ENCODE measurements around the gene ISM2.

ISM2 gene

GRCh38 chr14:77459072-77459723 is 39.4 kb downstream of the ISM2 start:
- DNase-seq, result peak; percentile 35

GRCh38 chr14:77458249-77458950 is 40.2 kb downstream of the ISM2 start:
- peak; percentile 21 for DNase-seq

DNA sequence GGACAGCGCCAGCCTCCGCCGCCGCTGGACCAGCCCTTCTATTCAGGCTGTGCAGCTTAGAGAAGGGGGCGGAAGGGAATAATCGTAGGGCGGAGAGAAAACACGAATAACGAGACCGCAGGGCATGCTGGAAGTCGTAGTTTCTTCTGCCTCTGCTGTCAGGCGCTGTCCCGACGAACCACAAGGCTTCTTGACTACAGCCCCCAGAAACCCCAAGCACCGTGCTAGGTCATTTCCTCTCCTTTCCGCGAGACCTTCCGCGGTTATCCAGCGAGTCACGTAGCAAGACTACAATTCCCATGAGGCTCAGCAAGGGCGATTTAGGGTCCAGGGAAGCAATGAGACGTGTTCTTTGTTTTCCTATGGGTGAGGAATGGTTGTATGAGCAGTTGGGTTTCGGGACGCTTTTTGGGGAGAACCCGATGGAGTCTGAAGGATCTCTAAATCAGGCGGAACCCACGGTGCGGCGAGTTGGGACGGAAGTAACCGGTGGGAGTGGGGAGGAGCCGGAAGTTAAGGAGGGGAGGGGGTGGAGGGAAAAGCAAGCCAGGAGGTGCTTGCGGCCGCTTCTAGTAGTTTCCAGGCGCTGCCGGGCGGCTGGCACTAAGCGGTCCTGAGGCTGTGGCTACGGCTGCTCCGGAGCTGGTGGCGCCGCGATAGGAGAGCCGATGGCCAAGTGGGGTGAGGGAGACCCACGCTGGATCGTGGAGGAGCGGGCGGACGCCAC is 40.9 kb downstream of the ISM2 start, which contains the start of the genes AHSA1 and VIPAS39:
AHSA1 (plus strand) TSS at position 572 of the 727 bp plus-strand sequence; CDS start at position 669, 97 bp downstream.
VIPAS39 (minus strand) TSS at position 80 of the 727 bp plus-strand sequence. CDS start 3,499 bp downstream, outside the sequence.
- DNase-seq, result peak; percentile 96

DNA sequence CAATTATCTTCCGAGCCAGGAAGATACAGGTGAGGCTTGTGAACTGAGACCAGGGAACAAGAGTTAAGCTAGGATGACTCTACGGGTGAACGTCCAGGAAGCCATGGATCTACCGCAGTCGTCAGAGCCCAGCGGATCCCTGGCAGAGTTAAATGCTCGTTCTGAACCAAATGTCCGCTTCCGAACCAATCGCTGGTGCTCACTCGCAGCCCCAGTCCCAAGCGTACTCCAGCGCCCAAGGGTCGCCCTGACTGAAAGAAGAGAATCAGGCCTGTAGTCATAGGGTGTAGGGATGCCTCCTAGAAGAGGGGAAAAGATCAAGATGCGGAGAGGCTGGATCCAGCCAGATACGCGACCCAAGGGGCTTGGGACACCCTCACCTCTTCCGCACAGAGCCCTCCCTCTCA is 41.5 kb downstream of the ISM2 start:
- DNase-seq, result no peak

DNA sequence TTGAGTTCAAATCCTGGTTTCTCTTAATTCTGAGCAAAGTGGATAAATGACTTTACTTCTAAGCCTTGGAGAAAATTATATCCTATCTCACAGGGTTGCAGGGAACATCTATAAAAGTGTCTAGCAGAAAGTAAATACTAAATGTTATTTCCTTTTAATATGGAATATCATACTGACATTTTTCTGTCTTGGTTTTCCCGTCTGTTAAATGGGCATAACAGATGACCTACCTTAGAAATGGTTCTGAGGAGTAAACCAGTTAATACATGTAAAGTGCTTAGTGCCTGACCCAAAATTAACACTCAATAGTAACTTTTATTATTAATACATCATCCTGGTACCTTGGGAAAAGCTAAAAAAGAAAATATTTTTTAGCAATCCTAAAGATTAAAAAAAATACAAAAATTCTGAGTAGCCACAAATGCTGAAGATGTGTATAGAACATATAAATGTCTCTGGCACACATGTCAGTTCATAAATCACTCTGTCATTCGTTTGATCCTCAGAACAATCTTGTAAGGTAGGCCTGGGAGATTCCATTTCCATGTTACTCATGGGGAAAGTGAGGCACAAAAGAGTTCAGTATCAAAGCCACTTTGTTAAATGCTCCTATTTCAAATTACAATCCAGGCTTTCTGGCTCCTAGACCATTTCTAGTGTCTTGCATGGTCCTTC is 42.5 kb downstream of the ISM2 start:
- DNase-seq, result no peak

- DNase-seq, result no peak
Observed at GRCh38 chr14:77442196-77442595, 56.4 kb downstream of the ISM2 start.

GRCh38 chr14:77439861-77440260 is 58.8 kb downstream of the ISM2 start:
- DNase-seq, result no peak

- no peak for DNase-seq
Observed at GRCh38 chr14:77438596-77438995, 60.0 kb downstream of the ISM2 start.

DNA sequence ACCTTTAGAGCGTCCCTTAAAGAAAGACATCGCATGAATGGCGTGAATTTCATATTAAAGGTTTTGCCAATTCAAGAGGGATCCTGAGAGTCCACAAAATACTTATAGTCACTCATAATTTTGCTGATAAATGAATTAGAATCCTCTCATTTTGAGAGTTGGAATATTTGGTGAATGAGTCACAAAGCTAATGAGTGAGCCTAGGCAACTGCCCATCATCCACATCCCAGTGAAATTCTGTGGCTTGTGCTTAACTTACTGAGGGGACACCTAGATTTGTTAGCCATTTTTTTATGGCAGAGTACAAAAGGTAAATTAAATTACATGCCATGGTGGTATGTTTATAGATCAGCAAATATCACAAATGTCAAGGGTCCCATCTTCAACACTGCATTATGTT is 62.6 kb downstream of the ISM2 start:
- DNase-seq, result no peak

- no peak for DNase-seq
Observed at GRCh38 chr14:77426396-77426795, 72.2 kb downstream of the ISM2 start.

- DNase-seq, result no peak
Observed at GRCh38 chr14:77424862-77425261, 73.8 kb downstream of the ISM2 start.

Data from CD4-positive, alpha-beta T cell treated with Interleukin-15 for 1 hour (primary cell).